Prostate gland (tissue), 2 donors: ENCODE measurements around the gene ZNRF2. TPM values are rescaled to one million over a fixed set of nuclear protein-coding genes. Genes with fewer than 3 reads are reported as not detected.

ENCODE experiments used
- DNase-seq: peaks from one replicate; pipeline ENCODE4 v3.0.0-alpha.2; 2019; ENCODE audit warnings: low spot score
- H3K27ac ChIP-seq, 2 donors: fragments of 200-600 bp; sonication (generic); 2 replicates each; pipeline ENCODE4 v1.5.1; 2017 to 2019
- H3K27me3 ChIP-seq: fragments of 200-600 bp; sonication (generic); replicated peaks from 2 replicates; pipeline ENCODE4 v1.5.1; 2019; ENCODE audit not compliant: insufficient read depth
- H3K36me3 ChIP-seq, 2 donors: fragments of 200-600 bp; sonication (generic); 1 replicate in 1 of 2; 2 replicates in 1 of 2; pipeline versions ENCODE4 v1.5.1 to v1.8.1; 2017 to 2019
- H3K4me1 ChIP-seq: fragments of 200-600 bp; sonication (generic); replicated peaks from 2 replicates; pipeline ENCODE4 v1.5.1; 2019
- H3K4me3 ChIP-seq, 2 donors: fragments of 200-600 bp; sonication (generic); 2 replicates each; pipeline ENCODE4 v1.5.1; 2017 to 2019
- H3K9me3 ChIP-seq: fragments of 200-600 bp; sonication (generic); 2 replicates; pipeline ENCODE4 v1.5.1; 2017
- CTCF ChIP-seq, 4 experiments: fragments of 200-600 bp in 2 of 4; fragments of 450-650 bp in 2 of 4; sonication (generic) in 2 of 4; IDR thresholded peaks; 1 replicate in 3 of 4; 2 replicates in 1 of 4; pipeline ENCODE4 v1.5.1; 2016 to 2019; ENCODE audit warnings: antibody characterized with exemption in 4 of 4, mild to moderate bottlenecking in 2 of 4, moderate library complexity in 2 of 4
- POLR2A ChIP-seq: fragments of 450-650 bp; IDR thresholded peaks from one replicate; pipeline ENCODE4 v1.6.1; 2016; ENCODE audit warnings: antibody characterized with exemption, mild to moderate bottlenecking
- POLR2AphosphoS5 ChIP-seq: sonication (generic); formaldehyde crosslinking; IDR thresholded peaks from one replicate; pipeline ENCODE4 v1.6.1; 2017; ENCODE audit warnings: antibody characterized with exemption
- WGBS: methylation state at CpG from one replicate; pipeline ENCODE4 v1.1.5; 2018; 5-methylcytosine and 5-hydroxymethylcytosine counted together
- intact Hi-C: fragments of 100-400 bp; cut with DNase I; formaldehyde crosslinking; loops from one replicate; pipeline ENCODE4 v1.14.2; 2022
- total RNA-seq, 2 donors: library from RNA; depleted of rRNA; stranded (reverse); fragments of >200 nt; gene quantifications; one replicate each; pipeline ENCODE4 v1.1.0, GENCODE V29; 2016

ZNRF2 gene
- total RNA-seq, 2 donors from 2014 or later = 23.0 to 35.2 TPM

DNA sequence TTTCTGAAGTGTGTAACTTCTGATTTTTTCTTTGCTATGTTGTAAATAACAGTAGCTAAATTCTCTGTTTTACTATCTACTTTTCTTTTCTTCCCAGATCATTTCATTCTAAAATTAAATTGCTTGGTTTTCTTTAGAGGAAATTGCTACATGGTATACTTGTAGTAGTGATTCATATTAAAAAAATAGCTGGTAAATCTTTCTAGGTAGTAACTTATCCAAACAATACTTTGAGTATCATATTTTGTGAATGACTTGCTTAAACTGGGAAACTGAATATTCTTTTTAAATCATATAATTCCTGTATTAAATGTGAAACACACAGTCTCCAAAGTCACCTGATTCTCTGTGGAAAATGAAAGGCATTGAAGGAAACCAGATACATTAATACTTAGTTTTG, 85.5 kb downstream of the ZNRF2 start:
- H3K36me3 ChIP-seq = no peaks in the 10 kb centered on the region
- no peaks in the 10 kb centered on the region for H3K27me3 ChIP-seq
- H3K27ac ChIP-seq = no peak overlapping the region
- no peak for DNase-seq
- intact Hi-C loops = no loop called here
- H3K4me3 ChIP-seq = no peak overlapping the region
- H3K4me1 ChIP-seq = no peaks in the 10 kb centered on the region
- H3K9me3 ChIP-seq = no peaks in the 10 kb centered on the region
- no peak for TF ChIP-seq POLR2AphosphoS5

DNA sequence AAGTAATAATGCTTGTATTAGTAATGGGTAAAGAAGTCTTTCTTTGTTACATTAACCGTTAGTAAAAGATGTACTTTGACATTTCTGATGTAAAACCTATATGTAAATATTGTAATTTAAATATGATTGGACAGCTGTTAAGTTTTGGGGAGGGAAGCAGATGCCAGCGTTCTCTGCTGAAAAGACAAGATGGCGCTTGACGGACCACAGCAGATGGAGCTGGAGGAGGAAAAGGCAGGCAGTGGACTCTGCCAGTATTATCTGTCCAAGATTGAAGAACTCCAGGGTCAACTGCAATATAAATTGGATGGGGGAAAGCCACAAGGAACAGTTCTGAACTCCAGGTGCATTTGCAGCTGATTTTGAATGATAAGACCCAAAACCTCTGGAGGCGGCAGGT, 86.9 kb downstream of the ZNRF2 start:
- intact Hi-C loops = no loop called here
- WGBS = 97% methylated on average over 5 of the region's 5 CpGs
- TF ChIP-seq CTCF (IDR thresholded peaks at IDR 0.05) (no peak), POLR2A (no peak), POLR2AphosphoS5 (no peak)

DNA sequence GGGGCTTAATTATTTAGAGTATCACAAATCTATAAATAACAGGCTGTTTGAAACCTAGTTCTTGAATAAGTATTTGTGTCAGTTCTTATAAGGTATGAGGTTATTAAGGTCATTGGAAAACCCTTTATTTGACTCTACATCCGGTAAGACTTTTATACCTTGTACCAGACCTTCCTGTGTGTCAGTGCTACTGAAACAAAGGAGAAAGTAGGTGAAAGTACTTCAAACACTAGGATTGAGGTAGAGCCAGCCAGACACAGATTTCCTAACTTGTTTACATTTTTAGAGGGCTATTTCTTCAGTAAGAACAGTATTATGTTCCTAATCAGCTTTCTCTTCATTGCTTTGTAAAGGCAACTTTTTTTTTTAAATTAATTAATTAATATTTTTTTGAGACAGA, 93.9 kb downstream of the ZNRF2 start:
- whole genome bisulfite sequencing = 87% methylated on average over 1 of the region's 1 CpG
- Histone ChIP-seq H3K36me3 (no peaks in the 10 kb centered on the region), H3K27me3 (no peaks in the 10 kb centered on the region), H3K9me3 (no peaks in the 10 kb centered on the region), H3K4me3 (no peak overlapping the region), H3K27ac (no peak overlapping the region), H3K4me1 (no peaks in the 10 kb centered on the region)
- intact Hi-C loops = no loop called here
- TF ChIP-seq CTCF (IDR thresholded peaks at IDR 0.05) = no peak
- no peak for TF ChIP-seq POLR2AphosphoS5
- no peak for TF ChIP-seq POLR2A
- DNase-seq = no peak

More for the DNA sequence above, 86.9 kb downstream of the ZNRF2 start:
- Histone ChIP-seq H3K4me1 (no peaks in the 10 kb centered on the region), H3K4me3 (no peak overlapping the region), H3K36me3 (no peaks in the 10 kb centered on the region), H3K27ac (no peak overlapping the region), H3K27me3 (no peaks in the 10 kb centered on the region), H3K9me3 (no peaks in the 10 kb centered on the region)
- DNase-seq = no peak

DNA sequence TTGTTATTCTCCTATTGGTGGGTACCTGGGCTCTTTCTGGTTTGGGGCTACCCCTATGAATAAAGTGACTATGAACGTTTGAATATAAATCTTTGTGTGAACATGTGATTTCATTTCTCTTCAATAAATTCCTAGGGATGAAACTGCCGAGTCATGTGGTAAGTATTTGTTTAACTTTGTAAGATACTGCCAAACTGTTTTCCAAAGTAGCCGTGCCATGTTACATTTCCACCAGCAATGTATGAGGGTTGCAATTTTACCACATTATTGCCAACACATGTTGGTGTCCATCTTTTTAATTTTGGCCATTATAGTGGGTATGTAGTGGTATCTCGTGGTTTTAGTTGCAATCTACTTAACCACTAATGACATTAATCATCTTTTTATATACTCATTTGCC, 94.7 kb downstream of the ZNRF2 start:
- Histone ChIP-seq H3K36me3 (no peaks in the 10 kb centered on the region), H3K27ac (no peak overlapping the region), H3K4me1 (no peaks in the 10 kb centered on the region), H3K27me3 (no peaks in the 10 kb centered on the region), H3K9me3 (no peaks in the 10 kb centered on the region), H3K4me3 (no peak overlapping the region)
- intact Hi-C loops = no loop called here
- 51% methylated on average over 4 of the region's 4 CpGs for WGBS
- no peak for DNase-seq
- TF ChIP-seq CTCF (IDR thresholded peaks at IDR 0.05) (no peak), POLR2A (no peak), POLR2AphosphoS5 (no peak)

DNA sequence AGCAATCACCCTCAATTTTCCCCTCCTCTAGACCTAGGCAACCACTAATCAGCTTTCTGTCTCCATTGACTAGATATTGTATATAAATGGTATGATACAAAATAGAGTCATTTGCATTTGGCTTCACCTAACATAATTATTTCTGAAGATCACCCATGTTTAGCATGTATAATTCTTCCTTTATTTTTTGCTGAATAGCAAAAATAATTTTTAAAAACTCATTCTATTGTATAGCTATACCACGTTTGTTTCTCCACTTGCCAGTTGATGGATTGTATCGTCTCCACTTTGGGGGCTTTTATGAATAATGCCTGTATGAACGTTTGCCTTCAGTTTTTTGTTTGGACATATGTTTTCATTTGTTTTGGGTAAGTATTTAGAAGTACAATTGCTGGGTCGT, 95.3 kb downstream of the ZNRF2 start:
- intact Hi-C loops = no loop called here
- Histone ChIP-seq H3K4me1 (no peaks in the 10 kb centered on the region), H3K4me3 (no peak overlapping the region), H3K27ac (no peak overlapping the region), H3K36me3 (no peaks in the 10 kb centered on the region), H3K9me3 (no peaks in the 10 kb centered on the region), H3K27me3 (no peaks in the 10 kb centered on the region)
- DNase-seq = no peak
- TF ChIP-seq CTCF (IDR thresholded peaks at IDR 0.05) (no peak), POLR2A (no peak), POLR2AphosphoS5 (no peak)
- WGBS = 78% methylated on average over 4 of the region's 4 CpGs
